ENCODE measurements around the gene TOM1.

GRCh38 chr22:35288116-35288515 lies 11.6 kb upstream of the TOM1 start:
- TF ChIP-seq POLR2A (IDR thresholded peaks at IDR 0.05; ENCODE audit: low read depth, low read length), result no peak
- TF ChIP-seq POLR2AphosphoS5 (IDR thresholded peaks at IDR 0.05; ENCODE audit: low read depth, low read length), result no peak
- no peak for TF ChIP-seq TAF1 (IDR thresholded peaks at IDR 0.05; ENCODE audit: low read depth, low read length)
- no peak for TF ChIP-seq SPI1 (IDR thresholded peaks at IDR 0.05; ENCODE audit: low read depth, low read length)
- no peak for TF ChIP-seq POU2F2 (IDR thresholded peaks at IDR 0.05; ENCODE audit: low read depth, low read length)
